ENCODE results near the gene AAMP. TPM values are rescaled to one million over a fixed set of nuclear protein-coding genes. Genes with fewer than 3 reads are reported as not detected.

Gene AAMP
- total RNA-seq, 2 donors from 2014 or later: 43.3 to 45.0 TPM

GRCh38 chr2:218244665-218245064 lies 25.3 kb downstream of the AAMP start:
- no peak for DNase-seq (ENCODE audit: low spot score)

DNA sequence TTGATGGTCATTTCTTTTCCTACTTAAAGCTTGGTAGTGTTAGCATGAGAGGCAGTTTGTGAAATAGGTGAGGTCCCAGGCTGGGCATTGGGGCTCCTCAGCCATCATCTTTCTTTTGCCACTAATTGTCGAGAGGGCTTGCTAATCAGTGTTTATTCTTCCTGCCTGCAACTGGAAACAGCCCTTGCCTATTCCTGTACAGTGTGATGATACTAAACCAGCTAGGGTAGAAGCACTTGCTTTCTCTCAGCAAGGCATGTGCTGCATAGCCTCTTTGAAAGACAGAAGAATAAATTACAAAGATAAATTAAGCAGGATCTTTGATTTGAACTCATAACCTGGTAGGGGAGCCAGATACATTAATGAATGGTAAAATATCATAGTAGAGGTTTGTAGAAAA lies 25.7 kb downstream of the AAMP start:
- intact Hi-C loops (cut with DNase I): no loop called here
- DNase-seq (ENCODE audit: low spot score): no peak

More at GRCh38 chr2:218244665-218245064, 25.3 kb downstream of the AAMP start:
- intact Hi-C loops (cut with DNase I): no loop called here

DNA sequence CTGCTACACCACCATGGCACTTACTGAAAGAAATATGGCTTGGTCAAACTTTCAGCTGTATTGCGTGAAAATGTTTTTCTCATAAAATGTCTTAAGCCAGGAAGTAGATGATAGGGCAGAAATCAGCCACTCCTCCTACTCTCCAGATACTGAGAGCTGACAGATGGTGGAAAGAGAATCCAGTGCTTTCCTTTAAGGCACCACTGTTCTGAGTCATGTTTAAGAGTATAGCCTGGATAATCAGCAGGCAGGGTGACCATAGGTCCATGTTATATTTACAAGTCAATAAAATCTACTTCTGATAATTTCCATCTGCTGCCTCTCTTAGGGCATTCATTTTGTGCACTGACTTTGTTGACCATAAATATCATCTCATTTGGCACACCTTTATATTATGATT lies 31.1 kb downstream of the AAMP start:
- intact Hi-C loops (cut with DNase I): no loop called here
- no peak for DNase-seq (ENCODE audit: low spot score)

GRCh38 chr2:218236829-218237228 lies 33.1 kb downstream of the AAMP start:
- intact Hi-C loops (cut with DNase I): no loop called here
- no peak for DNase-seq (ENCODE audit: low spot score)

GRCh38 chr2:218235017-218235416 lies 34.9 kb downstream of the AAMP start:
- no peak for DNase-seq (ENCODE audit: low spot score)
- intact Hi-C loops (cut with DNase I): no loop called here

- intact Hi-C loops (cut with DNase I): no loop called here
- DNase-seq (ENCODE audit: low spot score): no peak
Observed at GRCh38 chr2:218234521-218234920, 35.4 kb downstream of the AAMP start.

DNA sequence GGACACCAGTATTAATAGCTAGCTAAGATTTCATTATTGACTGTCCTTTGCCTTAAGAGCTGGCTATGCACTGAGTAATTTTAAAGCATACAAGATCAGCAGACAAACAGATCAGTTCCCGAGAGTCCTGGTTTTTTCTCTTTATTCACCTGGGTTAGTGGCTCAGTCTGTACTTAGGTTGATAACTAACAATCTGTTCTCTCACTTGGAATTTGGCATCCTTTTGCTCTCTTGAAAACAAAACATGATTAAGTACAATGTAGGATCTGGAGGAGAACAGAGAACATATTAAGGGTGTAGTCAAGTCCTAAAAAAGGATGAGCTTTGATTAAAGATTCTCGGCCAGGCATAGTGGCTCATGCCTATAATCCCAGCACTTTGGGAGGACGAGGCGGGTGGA lies 36.4 kb downstream of the AAMP start:
- intact Hi-C loops (cut with DNase I): no loop called here
- no peak for DNase-seq (ENCODE audit: low spot score)

GRCh38 chr2:218230882-218231281 lies 39.1 kb downstream of the AAMP start:
- intact Hi-C loops (cut with DNase I): no loop called here
- DNase-seq (ENCODE audit: low spot score): no peak

- intact Hi-C loops (cut with DNase I): no loop called here
- no peak for DNase-seq (ENCODE audit: low spot score)
Observed at GRCh38 chr2:218229851-218230250, 40.1 kb downstream of the AAMP start.

GRCh38 chr2:218229239-218229638 lies 40.7 kb downstream of the AAMP start:
- intact Hi-C loops (cut with DNase I): no loop called here
- DNase-seq (ENCODE audit: low spot score): no peak

- DNase-seq (ENCODE audit: low spot score): no peak
- intact Hi-C loops (cut with DNase I): no loop called here
Observed at GRCh38 chr2:218228366-218229090, 41.4 kb downstream of the AAMP start.

- intact Hi-C loops (cut with DNase I): no loop called here
- no peak for DNase-seq (ENCODE audit: low spot score)
Observed at GRCh38 chr2:218226903-218227302, 43.0 kb downstream of the AAMP start.

DNA sequence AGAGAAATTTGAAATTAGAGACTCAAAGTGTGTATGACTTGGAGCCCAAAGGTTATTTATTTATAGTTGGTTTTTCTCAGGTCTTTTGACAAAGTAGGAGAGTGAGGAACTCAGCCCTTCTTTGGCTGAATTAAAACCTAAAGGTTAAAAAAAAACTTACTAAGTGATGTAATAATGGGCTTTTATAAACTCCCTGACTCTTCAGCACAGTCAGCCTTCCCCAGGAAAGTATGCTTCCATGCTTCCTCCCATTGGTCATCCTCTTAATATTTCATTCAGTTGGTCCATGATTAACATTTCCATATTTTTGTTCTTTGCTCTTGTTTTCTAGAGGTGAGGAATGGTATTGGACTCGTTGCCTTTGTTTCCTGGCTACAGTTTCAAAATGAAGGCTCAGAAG lies 45.8 kb downstream of the AAMP start:
- intact Hi-C loops (cut with DNase I): no loop called here
- no peak for DNase-seq (ENCODE audit: low spot score)

DNA sequence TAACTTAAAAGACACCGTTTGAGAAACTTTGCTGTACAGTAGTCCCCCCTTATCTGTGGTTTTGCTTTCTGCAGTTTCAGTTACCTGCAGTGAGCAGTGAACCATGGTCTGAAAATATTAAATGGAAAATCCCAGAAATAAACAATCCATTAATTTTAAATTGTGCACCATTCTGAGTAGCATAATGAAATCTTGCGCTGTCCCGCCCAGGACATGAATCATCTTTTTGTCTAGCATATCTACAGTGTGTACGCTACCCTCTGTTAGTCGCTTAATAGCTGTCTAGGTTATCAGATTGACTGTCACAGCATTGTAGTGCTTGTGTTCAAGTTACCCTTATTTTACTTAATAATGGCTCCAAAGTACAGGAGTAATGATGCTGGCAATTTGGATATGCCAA lies 46.9 kb downstream of the AAMP start:
- intact Hi-C loops (cut with DNase I): no loop called here
- DNase-seq (ENCODE audit: low spot score): no peak

DNA sequence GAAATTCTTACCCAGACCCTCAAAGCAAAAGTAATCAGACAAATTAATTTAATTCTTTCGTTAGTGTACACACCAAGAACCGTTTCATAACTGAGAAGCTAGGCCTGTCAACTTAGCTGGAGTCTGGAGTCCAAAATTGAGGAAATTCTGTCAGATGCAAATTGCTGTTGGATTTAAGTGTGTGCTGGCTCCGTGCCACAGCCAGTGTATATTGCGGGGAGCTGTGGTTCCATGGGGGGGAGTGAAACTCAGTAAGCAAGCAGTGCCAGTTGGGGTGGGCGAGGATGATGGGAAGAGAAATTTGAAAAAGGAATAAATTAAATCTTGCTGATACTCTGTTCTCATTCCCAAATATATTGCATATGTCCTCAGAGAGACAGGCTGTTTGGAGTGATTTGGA lies 48.9 kb downstream of the AAMP start:
- no peak for DNase-seq (ENCODE audit: low spot score)
- intact Hi-C loops (cut with DNase I): no loop called here

DNA sequence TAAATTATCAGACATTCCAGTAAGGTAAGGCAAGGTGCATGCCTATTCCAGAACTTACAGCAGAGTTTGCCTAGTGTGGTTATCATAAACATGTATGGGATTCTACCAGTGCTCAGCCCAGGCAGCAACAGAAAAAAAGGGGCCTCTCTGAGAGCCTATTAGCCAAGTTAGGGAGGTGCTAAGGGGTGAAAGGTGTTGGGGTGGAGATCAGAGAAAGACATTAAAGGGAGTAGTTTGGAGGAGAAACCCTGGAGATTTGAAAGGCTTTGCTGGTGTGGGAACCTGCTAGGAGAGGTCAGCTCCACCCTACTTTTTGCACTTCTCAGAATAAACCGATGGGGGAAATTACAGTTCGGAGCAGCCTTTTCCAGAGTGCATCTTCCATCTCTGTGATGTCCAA lies 50.0 kb downstream of the AAMP start:
- intact Hi-C loops (cut with DNase I): no loop called here
- no peak for DNase-seq (ENCODE audit: low spot score)

GRCh38 chr2:218218268-218219185 lies 51.4 kb downstream of the AAMP start:
- intact Hi-C loops (cut with DNase I): no loop called here
- DNase-seq (ENCODE audit: low spot score): no peak

DNA sequence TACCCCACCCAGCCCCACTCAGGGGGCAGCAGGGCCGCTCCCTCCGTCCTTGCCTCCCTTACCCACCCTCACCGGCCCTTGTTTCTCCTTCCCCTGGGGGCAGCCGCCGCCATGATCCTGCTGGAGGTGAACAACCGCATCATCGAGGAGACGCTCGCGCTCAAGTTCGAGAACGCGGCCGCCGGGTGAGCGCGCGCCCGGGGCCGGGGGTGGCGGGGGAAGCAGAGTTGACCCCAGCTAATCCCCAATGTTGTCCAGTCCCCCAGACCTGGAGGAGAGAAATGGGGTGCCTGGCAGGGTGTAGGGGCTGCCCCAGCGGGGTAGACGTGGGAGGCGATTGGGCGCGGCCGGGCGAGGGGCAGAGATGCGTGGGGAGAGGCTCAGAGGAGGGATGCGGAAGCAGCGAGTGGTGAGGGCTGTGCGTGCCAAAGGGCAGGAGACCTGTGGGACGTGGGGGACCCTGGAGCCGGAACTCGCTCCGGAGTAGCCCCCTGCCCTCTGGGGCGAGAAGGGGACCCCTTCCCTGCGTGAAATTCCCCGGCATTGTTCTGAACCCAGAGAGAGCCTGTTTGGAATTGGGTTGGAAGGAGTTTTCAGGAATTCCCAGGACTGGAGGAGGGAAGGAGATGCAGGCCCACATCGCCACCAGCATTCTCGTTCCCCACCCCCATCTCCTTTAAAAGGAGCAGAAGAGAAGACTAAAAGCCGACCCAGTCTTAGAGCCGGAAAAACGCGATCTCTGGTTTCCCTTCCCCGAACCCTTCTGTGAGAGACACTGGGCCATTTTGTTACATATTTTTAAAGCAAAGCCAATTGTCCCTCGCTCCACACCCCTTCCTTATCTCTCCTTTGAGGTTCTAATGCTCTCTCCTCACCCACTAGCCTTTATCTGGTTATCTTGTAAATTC lies 52.3 kb downstream of the AAMP start:
- intact Hi-C loops (cut with DNase I): no loop called here
- peak; percentile 92 for DNase-seq (ENCODE audit: low spot score)

- DNase-seq (ENCODE audit: low spot score): peak; percentile 99
- intact Hi-C loops (cut with DNase I): no loop called here
Observed at GRCh38 chr2:218216674-218217359, 53.1 kb downstream of the AAMP start, which contains the start of gene ARPC2. TSS of gene ARPC2 (plus strand) at chr2:218217189. CDS start at chr2:218217471, 282 bp downstream.
